Esophagus squamous epithelium (tissue), 5 donors: Measurements from ENCODE around the gene OR10A7. TPM values are rescaled to one million over a fixed set of nuclear protein-coding genes. Genes with fewer than 3 reads are reported as not detected.
"Not testable (repeated sequence)": the region's sequence is repeated elsewhere in the genome, so short reads cannot be mapped to it uniquely, and the experiment has no call there.

Experiments
- DNase-seq: peaks from one replicate; lab custom pipeline; 2025; lab: John Stamatoyannopoulos, UW
- H3K27ac ChIP-seq, 4 donors: fragments of 200-600 bp; sonication (generic); one replicate each; pipeline ENCODE4 v1.5.1; 2016 to 2019; ENCODE audit warnings: mild to moderate bottlenecking in 1 of 4
- H3K27me3 ChIP-seq, 4 donors: fragments of 200-600 bp; sonication (generic); 1 replicate in 3 of 4; 2 replicates in 1 of 4; pipeline versions ENCODE4 v1.5.1 to v1.6.0; 2017 to 2021; ENCODE audit warnings: antibody characterized with exemption in 1 of 4
- H3K36me3 ChIP-seq, 3 donors: fragments of 200-600 bp; sonication (generic); one replicate each; pipeline ENCODE4 v1.5.1; 2016 to 2019
- H3K4me1 ChIP-seq, 3 donors: fragments of 200-600 bp; sonication (generic); one replicate each; pipeline ENCODE4 v1.5.1; 2017 to 2019
- H3K4me3 ChIP-seq, 4 donors: fragments of 200-600 bp; sonication (generic); 1 replicate in 3 of 4; 2 replicates in 1 of 4; pipeline ENCODE4 v1.5.1; 2016 to 2019; ENCODE audit warnings: mild to moderate bottlenecking in 2 of 4, moderate library complexity in 1 of 4
- H3K9me3 ChIP-seq, 3 donors: fragments of 200-600 bp; sonication (generic); one replicate each; pipeline ENCODE4 v1.5.1; 2016 to 2019
- CTCF ChIP-seq, 6 experiments: fragments of 450-650 bp in 4 of 6; fragments of 200-600 bp in 2 of 6; sonication (generic) in 2 of 6; IDR thresholded peaks; one replicate each; pipeline ENCODE4 v1.5.1; 2016 to 2019; ENCODE audit warnings: antibody characterized with exemption in 6 of 6, mild to moderate bottlenecking in 4 of 6, moderate library complexity in 4 of 6
- POLR2A ChIP-seq, 4 donors: fragments of 450-650 bp; IDR thresholded peaks; one replicate each; pipeline ENCODE4 v1.6.1; 2017; ENCODE audit warnings: antibody characterized with exemption in 4 of 4, mild to moderate bottlenecking in 4 of 4, moderate library complexity in 3 of 4
- WGBS, 2 donors: methylation state at CpG; one replicate each; pipeline ENCODE4 v1.1.5; 2018; 5-methylcytosine and 5-hydroxymethylcytosine counted together
- intact Hi-C: fragments of 100-400 bp; cut with DNase I; formaldehyde crosslinking; loops from one replicate; pipeline ENCODE4 v1.15.0; 2022
- total RNA-seq, 4 donors: library from RNA; depleted of rRNA; stranded (reverse); fragments of >200 nt; gene quantifications; one replicate each; pipeline ENCODE4 v1.1.0, GENCODE V29; 2016
- donor health status: DM: yes; HTN: yes; CAD: no.

OR10A7 gene
- total RNA-seq, result not detected

GRCh38 chr12:55220725-55221124 lies at the start of gene OR10A7:
TSS of gene OR10A7 (plus strand) at chr12:55221025. CDS start at chr12:55221025, 0 bp downstream.
- H3K4me1 ChIP-seq, result no peaks in the 10 kb centered on the region
- intact Hi-C loops, result no loop called here
- TF ChIP-seq CTCF (IDR thresholded peaks at IDR 0.05) (no peak), POLR2A (IDR thresholded peaks at IDR 0.05) (no peak)
- H3K27me3 ChIP-seq, result no peaks in the 10 kb centered on the region
- H3K27ac ChIP-seq, result no peak within 1 kb of the TSS
- H3K4me3 ChIP-seq, result no peak within 1 kb of the TSS
- 70 to 77% methylated on average over 2 of the region's 2 CpGs for WGBS, 2 donors
- no peaks in the 10 kb centered on the region for H3K36me3 ChIP-seq
- DNase-seq, result no peak
- H3K9me3 ChIP-seq, result no peaks in the 10 kb centered on the region

- Histone ChIP-seq H3K27me3 (no peaks in the 10 kb centered on the region), H3K9me3 (no peaks in the 10 kb centered on the region), H3K4me1 (no peaks in the 10 kb centered on the region), H3K4me3 (no peak overlapping the region), H3K27ac (no peak overlapping the region), H3K36me3 (no peaks in the 10 kb centered on the region)
- no peak for DNase-seq
- WGBS, 2 donors, result 89% methylated on average over 2 of the region's 2 CpGs
- TF ChIP-seq CTCF (IDR thresholded peaks at IDR 0.05), result no peak
- TF ChIP-seq POLR2A (IDR thresholded peaks at IDR 0.05), result no peak
- intact Hi-C loops, result no loop called here
These were observed 49.4 kb upstream of the OR10A7 start for GRCh38 chr12:55171445-55171844.

- H3K9me3 ChIP-seq, H3K4me1 ChIP-seq, H3K27ac ChIP-seq, H3K27me3 ChIP-seq, H3K4me3 ChIP-seq, DNase-seq, H3K36me3 ChIP-seq, intact Hi-C loops: not testable (repeated sequence)
- 43 to 52% methylated on average over 2 of the region's 2 CpGs for WGBS, 2 donors
These were observed 49.0 kb upstream of the OR10A7 start for GRCh38 chr12:55171846-55172245.

- no peak for TF ChIP-seq CTCF (IDR thresholded peaks at IDR 0.05)
- TF ChIP-seq POLR2A (IDR thresholded peaks at IDR 0.05), result no peak
- intact Hi-C loops, result no loop called here
- Histone ChIP-seq H3K27ac (no peak overlapping the region), H3K36me3 (no peaks in the 10 kb centered on the region), H3K9me3 (no peaks in the 10 kb centered on the region), H3K27me3 (no peaks in the 10 kb centered on the region), H3K4me3 (no peak overlapping the region), H3K4me1 (no peaks in the 10 kb centered on the region)
- WGBS, 2 donors, result 0 to 22% methylated on average over 1 of the region's 1 CpG
- no peak for DNase-seq
These were observed 48.1 kb upstream of the OR10A7 start for GRCh38 chr12:55172686-55173085.

GRCh38 chr12:55173456-55173855 lies 47.4 kb upstream of the OR10A7 start:
- Histone ChIP-seq H3K4me3 (no peak overlapping the region), H3K27me3 (no peaks in the 10 kb centered on the region), H3K36me3 (no peaks in the 10 kb centered on the region), H3K4me1 (no peaks in the 10 kb centered on the region), H3K27ac (no peak overlapping the region), H3K9me3 (no peaks in the 10 kb centered on the region)
- 50 to 75% methylated on average over 2 of the region's 2 CpGs for WGBS, 2 donors
- TF ChIP-seq POLR2A (IDR thresholded peaks at IDR 0.05) (no peak), CTCF (IDR thresholded peaks at IDR 0.05) (no peak)
- intact Hi-C loops, result no loop called here
- no peak for DNase-seq

- no peak overlapping the region for H3K4me3 ChIP-seq
- intact Hi-C loops, result no loop called here
- 1 to 4% methylated on average over 2 of the region's 2 CpGs for WGBS, 2 donors
These were observed 32.3 kb upstream of the OR10A7 start for GRCh38 chr12:55188573-55188972.

More at GRCh38 chr12:55188573-55188972, 32.3 kb upstream of the OR10A7 start:
- no peaks in the 10 kb centered on the region for H3K4me1 ChIP-seq
- H3K27ac ChIP-seq, result no peak overlapping the region
- no peaks in the 10 kb centered on the region for H3K9me3 ChIP-seq
- H3K27me3 ChIP-seq, result peaks cover 0 to 19% (median 0%) of the 10 kb centered on the region in 4 donors
- H3K36me3 ChIP-seq, result no peaks in the 10 kb centered on the region
- DNase-seq, result no peak
- TF ChIP-seq CTCF (IDR thresholded peaks at IDR 0.05), result no peak
- no peak for TF ChIP-seq POLR2A (IDR thresholded peaks at IDR 0.05)
